Muscle of arm (tissue), 14 donors: ENCODE data around the gene TMEM106B. TPM values are rescaled to one million over a fixed set of nuclear protein-coding genes. Genes with fewer than 3 reads are reported as not detected.
"Not testable (repeated sequence)": the region's sequence is repeated elsewhere in the genome, so short reads cannot be mapped to it uniquely, and the experiment has no call there.

ENCODE experiments used
- DNase-seq: peaks from one replicate; pipeline ENCODE4 v3.0.0-alpha.2; 2013
- long read RNA-seq, 11 donors: transcript quantifications; one replicate each; lab custom pipeline, GENCODE V29; 2026
- polyA plus RNA-seq, 12 donors: library from polyadenylated mRNA; unstranded; fragments of 120-200 nt; gene quantifications; one replicate each; pipeline ENCODE4 v1.2.1, GENCODE V29; 2013; ENCODE audit not compliant: insufficient read length in 12 of 12

Gene TMEM106B
- 10 to 100 TPM in 11 of 12 donors, not detected in 1; 28.7 to 48.4 (median 40.3) TPM for polyA plus RNA-seq
- long read RNA-seq, donor 1, transcript TMEM106B-202 (8 exons, 2,126 nt): major isoform, 17 of 28 reads
- long read RNA-seq, donor 1, partial matches to known transcripts: 11 of 28 reads
- long read RNA-seq, donor 1, other reads (novel, unspliced or antisense): 0 of 28 reads
- long read RNA-seq, donor 2, transcript TMEM106B-202 (8 exons, 2,126 nt): major isoform, 14 of 14 reads
- long read RNA-seq, donor 2, partial matches to known transcripts: 0 of 14 reads
- long read RNA-seq, donor 2, other reads (novel, unspliced or antisense): 0 of 14 reads
- long read RNA-seq, donor 3, partial matches to known transcripts: 0 of 3 reads
- long read RNA-seq, donor 3, other reads (novel, unspliced or antisense): 0 of 3 reads
- long read RNA-seq, donor 4, transcript TMEM106B-202 (8 exons, 2,126 nt): major isoform, 5 of 5 reads
- long read RNA-seq, donor 4, partial matches to known transcripts: 0 of 5 reads
- long read RNA-seq, donor 4, other reads (novel, unspliced or antisense): 0 of 5 reads
- long read RNA-seq, donor 5, transcript TMEM106B-202 (8 exons, 2,126 nt): major isoform, 11 of 12 reads
- long read RNA-seq, donor 5, partial matches to known transcripts: 0 of 12 reads
- long read RNA-seq, donor 5, other reads (novel, unspliced or antisense): 0 of 12 reads
- long read RNA-seq, donor 6, transcript TMEM106B-202 (8 exons, 2,126 nt): major isoform, 5 of 5 reads
- long read RNA-seq, donor 6, partial matches to known transcripts: 0 of 5 reads
- long read RNA-seq, donor 6, other reads (novel, unspliced or antisense): 0 of 5 reads
- long read RNA-seq, donor 7, transcript TMEM106B-202 (8 exons, 2,126 nt): major isoform, 7 of 7 reads
- long read RNA-seq, donor 7, partial matches to known transcripts: 0 of 7 reads
- long read RNA-seq, donor 7, other reads (novel, unspliced or antisense): 0 of 7 reads
- long read RNA-seq, donor 8, transcript TMEM106B-202 (8 exons, 2,126 nt): major isoform, 13 of 13 reads
- long read RNA-seq, donor 8, partial matches to known transcripts: 0 of 13 reads
- long read RNA-seq, donor 8, other reads (novel, unspliced or antisense): 0 of 13 reads
- long read RNA-seq, donor 9, partial matches to known transcripts: 0 of 1 reads
- long read RNA-seq, donor 9, other reads (novel, unspliced or antisense): 0 of 1 reads
- long read RNA-seq, donor 10, full-length matches to known transcripts: 11 of 11 reads
- long read RNA-seq, donor 10, partial matches to known transcripts: 0 of 11 reads
- long read RNA-seq, donor 10, other reads (novel, unspliced or antisense): 0 of 11 reads
- long read RNA-seq, donor 11, transcript TMEM106B-202 (8 exons, 2,126 nt): major isoform, 16 of 16 reads
- long read RNA-seq, donor 11, partial matches to known transcripts: 0 of 16 reads
- long read RNA-seq, donor 11, other reads (novel, unspliced or antisense): 0 of 16 reads

GRCh38 chr7:12211054-12211710 is at the start of gene TMEM106B:
Gene TMEM106B (plus strand): TSS chr7:12211294. CDS start chr7:12214811, 3,517 bp downstream.
- peak; percentile 99 for DNase-seq

GRCh38 chr7:12162415-12163113 is 48.5 kb upstream of the TMEM106B start:
- DNase-seq: no peak

GRCh38 chr7:12168065-12168464 is 43.0 kb upstream of the TMEM106B start:
- not testable (repeated sequence) for DNase-seq

- DNase-seq: not testable (repeated sequence)
Measured at GRCh38 chr7:12169981-12170820, 40.9 kb upstream of the TMEM106B start.

- DNase-seq: no peak
Measured at GRCh38 chr7:12173671-12174070, 37.4 kb upstream of the TMEM106B start.

- DNase-seq: no peak
Measured at GRCh38 chr7:12174931-12175330, 36.2 kb upstream of the TMEM106B start.

GRCh38 chr7:12178317-12178716 is 32.8 kb upstream of the TMEM106B start:
- DNase-seq: no peak

GRCh38 chr7:12194426-12194825 is 16.7 kb upstream of the TMEM106B start:
- no peak for DNase-seq

GRCh38 chr7:12196386-12196785 is 14.7 kb upstream of the TMEM106B start:
- no peak for DNase-seq

- no peak for DNase-seq
Measured at GRCh38 chr7:12199363-12199762, 11.7 kb upstream of the TMEM106B start.

- no peak for DNase-seq
Measured at GRCh38 chr7:12207046-12207445, 4.0 kb upstream of the TMEM106B start.

- no peak for DNase-seq
Measured at GRCh38 chr7:12209221-12209620, 1.9 kb upstream of the TMEM106B start.

GRCh38 chr7:12210179-12211053 is 678 bp upstream of the TMEM106B start:
- no peak for DNase-seq

GRCh38 chr7:12211711-12212485 is 804 bp downstream of the TMEM106B start:
- DNase-seq: peak; percentile 41

- no peak for DNase-seq
Measured at GRCh38 chr7:12217311-12217710, 6.2 kb downstream of the TMEM106B start.

GRCh38 chr7:12220389-12221046 is 9.4 kb downstream of the TMEM106B start:
- no peak for DNase-seq

- DNase-seq: no peak
Measured at GRCh38 chr7:12221414-12221813, 10.3 kb downstream of the TMEM106B start.
